Erythroblast (primary cell): ENCODE results near the gene ARHGEF40.

Source experiments
- GATA1 ChIP-seq: IDR thresholded peaks from 2 replicates; pipeline ENCODE4 v1.6.1; 2011; ENCODE audit warnings: low read depth, mild to moderate bottlenecking, control low read depth, low read length, moderate library complexity
- POLR2A ChIP-seq: IDR thresholded peaks from 2 replicates; pipeline ENCODE4 v1.6.1; 2011; ENCODE audit warnings: mild to moderate bottlenecking, low read length

GRCh38 chr14:21092273-21093011, 22.3 kb downstream of the ARHGEF40 start:
- TF ChIP-seq POLR2A (no peak), GATA1 (no peak)
